Neural progenitor cell (in vitro differentiated cells): ENCODE data around the gene NANP.

Experiments
- EZH2 ChIP-seq: fragments of 200-600 bp; sonication (generic); IDR thresholded peaks from 2 replicates; pipeline ENCODE4 v1.6.1; 2017; ENCODE audit warnings: antibody characterized with exemption, mild to moderate bottlenecking, moderate library complexity
- TF ChIP-seq, protein P1 (sequence below): fragments of 200-600 bp; sonication (generic); IDR thresholded peaks from 2 replicates; pipeline ENCODE4 v1.5.1; 2017; ENCODE audit warnings: antibody characterized with exemption, mild to moderate bottlenecking

DNA sequence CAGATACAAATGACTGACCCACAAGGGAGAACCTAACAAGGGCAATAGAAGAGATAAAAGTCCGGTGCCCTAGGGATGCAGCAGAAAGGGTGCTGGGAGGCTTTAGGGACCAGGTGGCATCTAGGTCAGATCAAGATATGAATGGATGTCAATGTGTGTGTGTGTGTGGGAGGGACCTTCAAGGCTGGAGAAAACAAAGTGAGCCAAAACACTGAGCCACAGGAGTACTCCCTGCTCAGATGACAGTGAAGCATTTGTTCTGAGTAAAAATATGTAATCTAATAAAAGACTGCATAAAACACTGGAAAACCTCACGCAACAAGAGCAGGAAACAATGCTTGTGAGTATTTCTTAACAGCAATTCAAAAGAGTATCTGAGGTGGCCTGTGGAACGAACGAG, 44.6 kb upstream of the NANP start:
- no peak for TF ChIP-seq EZH2
- TF ChIP-seq, protein P1, sequence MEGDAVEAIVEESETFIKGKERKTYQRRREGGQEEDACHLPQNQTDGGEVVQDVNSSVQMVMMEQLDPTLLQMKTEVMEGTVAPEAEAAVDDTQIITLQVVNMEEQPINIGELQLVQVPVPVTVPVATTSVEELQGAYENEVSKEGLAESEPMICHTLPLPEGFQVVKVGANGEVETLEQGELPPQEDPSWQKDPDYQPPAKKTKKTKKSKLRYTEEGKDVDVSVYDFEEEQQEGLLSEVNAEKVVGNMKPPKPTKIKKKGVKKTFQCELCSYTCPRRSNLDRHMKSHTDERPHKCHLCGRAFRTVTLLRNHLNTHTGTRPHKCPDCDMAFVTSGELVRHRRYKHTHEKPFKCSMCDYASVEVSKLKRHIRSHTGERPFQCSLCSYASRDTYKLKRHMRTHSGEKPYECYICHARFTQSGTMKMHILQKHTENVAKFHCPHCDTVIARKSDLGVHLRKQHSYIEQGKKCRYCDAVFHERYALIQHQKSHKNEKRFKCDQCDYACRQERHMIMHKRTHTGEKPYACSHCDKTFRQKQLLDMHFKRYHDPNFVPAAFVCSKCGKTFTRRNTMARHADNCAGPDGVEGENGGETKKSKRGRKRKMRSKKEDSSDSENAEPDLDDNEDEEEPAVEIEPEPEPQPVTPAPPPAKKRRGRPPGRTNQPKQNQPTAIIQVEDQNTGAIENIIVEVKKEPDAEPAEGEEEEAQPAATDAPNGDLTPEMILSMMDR, result no peak
